Activated CD4-positive, alpha-beta T cell treated with anti-CD3 and anti-CD28 coated beads, Interleukin-2, amount 50 U/mL, for 1 hour (primary cell): ENCODE results near the gene GPHN.
"Not testable (repeated sequence)": the region's sequence is repeated elsewhere in the genome, so short reads cannot be mapped to it uniquely, and the experiment has no call there.

Experiments used
- DNase-seq: peaks from one replicate; pipeline ENCODE4 v3.0.0-alpha.2; 2020

GPHN gene

GRCh38 chr14:66502836-66503235, 5.1 kb upstream of the GPHN start:
- DNase-seq = not testable (repeated sequence)

GRCh38 chr14:66503532-66503931, 4.4 kb upstream of the GPHN start:
- DNase-seq = no peak

GRCh38 chr14:66507181-66507721, 696 bp upstream of the GPHN start:
- no peak for DNase-seq

GRCh38 chr14:66508547-66508845, 549 bp downstream of the GPHN start:
- no peak for DNase-seq

GRCh38 chr14:66508846-66509621, 1.1 kb downstream of the GPHN start:
- peak; percentile 33 for DNase-seq

GRCh38 chr14:66509874-66510273, 1.9 kb downstream of the GPHN start:
- DNase-seq = no peak

- no peak for DNase-seq
Observed at GRCh38 chr14:66511849-66512248, 3.9 kb downstream of the GPHN start.

GRCh38 chr14:66514213-66514612, 6.3 kb downstream of the GPHN start:
- DNase-seq = no peak

GRCh38 chr14:66530526-66530925, 22.6 kb downstream of the GPHN start:
- DNase-seq = no peak

- DNase-seq = no peak
Observed at GRCh38 chr14:66539034-66539433, 31.1 kb downstream of the GPHN start.

- DNase-seq = no peak
Observed at GRCh38 chr14:66540038-66540437, 32.1 kb downstream of the GPHN start.

GRCh38 chr14:66541627-66542026, 33.7 kb downstream of the GPHN start:
- no peak for DNase-seq

- DNase-seq = no peak
Observed at GRCh38 chr14:66543996-66544395, 36.0 kb downstream of the GPHN start.

GRCh38 chr14:66545191-66545590, 37.2 kb downstream of the GPHN start:
- DNase-seq = not testable (repeated sequence)

- not testable (repeated sequence) for DNase-seq
Observed at GRCh38 chr14:66545751-66546150, 37.8 kb downstream of the GPHN start.

- DNase-seq = no peak
Observed at GRCh38 chr14:66563731-66564130, 55.8 kb downstream of the GPHN start.

- DNase-seq = no peak
Observed at GRCh38 chr14:66568220-66568619, 60.3 kb downstream of the GPHN start.

GRCh38 chr14:66572826-66573225, 64.9 kb downstream of the GPHN start:
- no peak for DNase-seq

GRCh38 chr14:66575014-66575413, 67.1 kb downstream of the GPHN start:
- no peak for DNase-seq

- DNase-seq = no peak
Observed at GRCh38 chr14:66575939-66576338, 68.0 kb downstream of the GPHN start.

GRCh38 chr14:66587753-66588152, 79.8 kb downstream of the GPHN start:
- DNase-seq = not testable (repeated sequence)

- no peak for DNase-seq
Observed at GRCh38 chr14:66595394-66595793, 87.4 kb downstream of the GPHN start.

- no peak for DNase-seq
Observed at GRCh38 chr14:66596241-66596985, 88.5 kb downstream of the GPHN start.

GRCh38 chr14:66600416-66600815, 92.5 kb downstream of the GPHN start:
- DNase-seq = no peak
